GM18499 (cell line): ENCODE data around the gene TRRAP.
"Not testable (repeated sequence)": the region's sequence is repeated elsewhere in the genome, so short reads cannot be mapped to it uniquely, and the experiment has no call there.

Source experiments
- ATAC-seq: cut with Tn5 transposase; IDR thresholded peaks from one replicate; pipeline ENCODE4 v1.9.1; 2021; ENCODE audit warnings: moderate number of reproducible peaks; ENCODE audit not compliant: insufficient read depth, unreplicated experiment

TRRAP gene

GRCh38 chr7:98878365-98879197, at the start of gene TRRAP:
TSS of gene TRRAP (plus strand) at chr7:98878532. CDS start at chr7:98881151, 2,619 bp downstream.
- peak; percentile 41 for ATAC-seq

- ATAC-seq: no peak
These were observed 47.3 kb upstream of the TRRAP start for GRCh38 chr7:98830972-98831548.

DNA sequence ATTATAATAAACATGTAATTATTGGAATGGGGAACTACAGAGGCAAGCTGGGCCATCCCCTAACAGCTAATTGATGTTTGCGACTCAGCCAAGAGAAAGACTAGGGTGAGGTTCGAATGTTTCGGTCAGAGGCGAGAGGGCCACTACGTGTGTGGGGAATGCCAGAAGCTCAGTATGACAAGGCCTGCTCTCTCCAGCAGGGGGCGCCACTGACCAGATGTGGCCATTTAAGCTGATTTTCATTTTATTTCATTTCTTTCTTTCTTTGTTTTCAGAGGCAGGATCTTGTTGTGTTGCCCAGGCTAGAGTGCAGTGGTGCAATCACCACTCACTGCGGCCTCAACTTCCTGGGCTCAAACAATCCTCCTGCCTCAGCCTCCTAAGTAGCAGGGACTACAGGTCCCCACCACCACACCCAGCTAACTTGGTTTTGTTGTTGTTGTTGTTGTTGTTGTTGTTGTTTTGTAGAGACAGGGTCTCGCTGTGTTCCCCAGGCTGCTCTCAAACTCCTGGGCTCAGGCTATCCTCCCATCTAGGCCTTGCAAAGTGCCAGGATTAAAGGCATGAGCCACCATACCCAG, 46.6 kb upstream of the TRRAP start:
- no peak for ATAC-seq

DNA sequence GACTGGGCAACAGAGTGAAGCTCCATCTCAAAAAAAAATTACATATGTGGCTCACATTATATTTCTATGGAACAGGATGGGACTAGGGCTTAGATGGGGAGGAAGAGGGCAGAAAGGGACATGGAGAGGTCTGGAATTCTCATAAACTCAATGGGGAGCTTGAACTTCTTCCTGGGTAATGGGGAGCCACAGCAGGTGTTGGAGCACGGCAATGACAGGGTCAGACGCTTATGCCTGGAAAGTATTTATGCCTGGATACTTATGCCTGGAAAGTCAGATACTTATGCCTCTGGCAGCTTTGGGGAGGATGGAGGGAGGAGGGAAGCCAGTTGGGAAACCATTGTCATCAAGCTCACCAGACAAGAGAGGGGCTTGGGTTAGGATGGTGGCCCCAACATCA, 45.3 kb upstream of the TRRAP start:
- no peak for ATAC-seq

- no peak for ATAC-seq
These were observed 43.4 kb upstream of the TRRAP start for GRCh38 chr7:98834949-98835348.

DNA sequence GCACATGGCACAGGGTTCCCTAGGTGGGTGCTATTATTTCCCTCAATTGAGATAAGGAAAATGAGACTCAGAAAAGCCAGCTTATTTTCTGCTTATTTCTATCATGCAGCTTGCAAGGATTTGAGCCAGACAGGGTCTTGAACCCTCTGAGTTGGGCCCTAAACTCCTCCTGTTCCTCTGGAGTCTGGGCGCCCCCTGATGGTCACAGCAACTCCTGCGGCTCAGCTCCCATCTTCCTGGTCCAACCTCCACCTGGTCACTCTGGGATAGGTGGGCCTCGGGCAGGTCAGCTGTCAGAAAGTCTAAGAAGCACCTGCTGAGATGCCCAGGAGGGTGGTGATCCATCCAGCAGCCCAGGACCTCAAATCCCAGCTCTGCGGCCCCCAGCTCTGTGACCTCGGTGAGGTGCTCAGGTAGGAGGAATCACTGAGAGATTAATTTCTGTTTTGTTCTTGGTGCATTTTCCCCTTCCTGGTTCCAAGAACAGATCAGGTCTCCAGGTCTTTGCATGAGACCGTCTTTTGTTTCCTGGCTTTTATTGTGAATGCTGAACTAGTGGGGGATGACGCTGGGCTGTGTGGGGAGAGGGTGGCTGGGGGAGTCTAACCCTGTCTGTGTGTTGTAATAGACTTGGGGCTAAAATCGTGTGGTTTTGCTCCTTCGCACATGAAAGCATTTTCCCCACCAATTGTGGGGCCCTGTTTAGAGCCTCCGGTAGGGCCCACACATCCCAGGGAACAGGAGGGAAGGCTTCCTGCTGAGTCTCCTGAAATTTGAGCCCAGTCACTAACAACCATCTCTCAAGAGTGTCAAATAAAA, 41.3 kb upstream of the TRRAP start:
- no peak for ATAC-seq

DNA sequence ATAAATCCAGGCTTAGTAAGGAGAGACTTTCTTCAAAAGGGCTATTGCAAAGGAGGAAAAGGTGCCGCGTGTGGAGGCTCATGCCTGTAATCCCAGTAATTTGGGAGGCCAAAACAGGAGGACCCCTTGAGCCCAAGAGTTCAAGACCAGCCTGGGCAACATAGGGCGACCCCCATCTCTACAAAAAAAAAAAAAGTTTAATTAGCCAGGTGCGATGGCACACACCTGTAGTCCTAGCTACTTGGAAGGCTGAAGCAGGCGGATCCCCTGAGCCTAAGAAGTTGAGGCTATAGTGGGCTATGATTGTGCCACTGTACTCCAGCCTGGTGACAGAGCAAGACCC, 40.7 kb upstream of the TRRAP start:
- ATAC-seq: no peak

DNA sequence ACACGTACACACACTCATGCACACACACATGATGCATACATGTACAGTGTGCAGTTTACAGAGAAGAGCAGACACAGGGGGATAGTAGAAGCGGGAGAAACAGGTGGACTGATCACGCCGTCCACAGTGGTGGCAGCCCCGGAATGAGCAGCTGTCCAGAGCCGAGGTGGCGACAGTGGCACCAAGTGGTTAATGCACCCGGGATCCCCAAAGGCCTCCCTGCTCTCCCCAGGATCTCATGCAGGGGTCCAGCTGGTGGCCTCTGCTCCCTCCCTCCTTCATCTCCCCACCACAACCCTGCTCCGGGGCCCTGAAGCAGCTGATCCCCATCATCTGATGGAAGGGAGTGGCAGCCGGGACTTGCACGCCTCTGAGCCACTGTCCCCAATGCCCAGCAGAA, 38.2 kb upstream of the TRRAP start:
- no peak for ATAC-seq

DNA sequence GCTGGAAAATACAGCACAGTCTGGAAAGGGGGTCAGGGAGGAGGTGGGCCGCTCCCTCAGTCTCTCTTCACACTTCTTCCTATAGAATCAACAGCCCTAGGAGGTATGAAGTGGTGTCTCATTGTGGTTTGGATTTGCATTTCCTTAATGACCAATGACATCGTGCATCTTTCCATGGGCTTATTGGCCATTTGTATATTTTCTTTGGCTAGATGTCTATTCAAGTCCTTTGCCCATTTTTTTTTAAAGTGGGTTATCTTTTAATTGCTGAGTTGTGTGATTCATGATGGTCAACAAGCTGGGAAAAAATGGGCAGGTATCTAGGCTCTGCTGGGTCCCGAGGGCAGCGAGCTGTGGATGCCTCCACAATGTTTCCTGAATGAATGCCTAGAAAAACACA, 37.6 kb upstream of the TRRAP start:
- ATAC-seq: no peak

DNA sequence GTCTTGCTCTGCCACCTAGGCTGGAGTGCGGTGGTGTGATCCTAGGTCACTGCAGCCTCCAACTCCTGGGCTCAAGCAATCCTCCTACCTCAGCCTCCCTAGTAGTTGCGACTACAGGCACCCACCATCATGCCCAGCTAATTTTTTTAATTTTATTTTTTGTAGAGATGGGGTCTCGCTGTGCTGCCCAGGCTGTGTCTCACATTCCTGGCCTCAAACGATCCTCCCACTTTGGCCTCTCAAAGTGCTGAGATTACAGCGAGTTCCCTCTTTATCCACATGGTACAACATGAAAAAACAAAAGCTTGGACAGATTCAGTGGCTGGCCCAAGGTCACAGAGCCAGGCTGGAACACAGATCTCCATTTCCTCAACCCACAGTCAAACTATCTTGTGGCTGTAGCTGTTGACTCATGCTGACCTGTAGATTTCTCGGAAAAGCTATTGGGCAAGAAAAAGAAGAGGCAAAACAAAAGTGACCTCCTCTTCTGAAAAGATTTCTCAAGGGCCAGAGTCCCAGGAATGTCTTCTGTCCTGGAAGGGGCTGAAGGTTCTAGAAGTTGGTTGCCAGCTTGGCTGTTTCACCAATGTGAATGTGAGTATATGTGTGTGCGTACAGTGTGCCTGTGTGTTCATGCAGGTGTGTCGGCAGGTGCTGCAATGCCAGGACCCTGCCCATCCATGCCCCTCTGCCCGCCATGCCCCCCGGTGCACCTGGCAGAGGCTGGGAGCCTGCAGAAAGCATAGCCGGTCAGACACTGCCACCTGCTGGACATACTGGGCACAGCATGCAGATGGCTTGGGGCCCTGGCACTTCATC, 36.9 kb upstream of the TRRAP start:
- no peak for ATAC-seq

DNA sequence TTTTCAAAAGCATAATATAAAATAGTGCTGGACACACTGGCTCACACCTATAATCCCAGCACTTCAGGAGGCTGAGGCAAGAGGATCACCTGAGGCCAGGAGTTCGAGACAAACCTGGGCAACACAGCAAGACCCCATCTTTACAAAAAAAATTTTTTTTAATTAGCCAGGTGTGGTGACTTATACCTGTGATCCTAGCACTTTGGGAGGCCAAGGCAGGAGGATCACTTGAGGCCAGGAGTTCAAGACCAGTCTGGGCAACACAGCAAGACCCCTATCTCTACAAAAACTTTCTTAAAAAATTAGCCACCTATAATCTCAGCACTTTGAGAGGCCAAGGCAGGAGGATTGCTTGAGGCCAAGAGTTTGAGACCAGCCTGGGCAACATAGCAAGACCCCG, 35.8 kb upstream of the TRRAP start:
- ATAC-seq: not testable (repeated sequence)

- no peak for ATAC-seq
These were observed 29.4 kb upstream of the TRRAP start for GRCh38 chr7:98848918-98849317.

GRCh38 chr7:98852826-98853225, 25.5 kb upstream of the TRRAP start:
- no peak for ATAC-seq

DNA sequence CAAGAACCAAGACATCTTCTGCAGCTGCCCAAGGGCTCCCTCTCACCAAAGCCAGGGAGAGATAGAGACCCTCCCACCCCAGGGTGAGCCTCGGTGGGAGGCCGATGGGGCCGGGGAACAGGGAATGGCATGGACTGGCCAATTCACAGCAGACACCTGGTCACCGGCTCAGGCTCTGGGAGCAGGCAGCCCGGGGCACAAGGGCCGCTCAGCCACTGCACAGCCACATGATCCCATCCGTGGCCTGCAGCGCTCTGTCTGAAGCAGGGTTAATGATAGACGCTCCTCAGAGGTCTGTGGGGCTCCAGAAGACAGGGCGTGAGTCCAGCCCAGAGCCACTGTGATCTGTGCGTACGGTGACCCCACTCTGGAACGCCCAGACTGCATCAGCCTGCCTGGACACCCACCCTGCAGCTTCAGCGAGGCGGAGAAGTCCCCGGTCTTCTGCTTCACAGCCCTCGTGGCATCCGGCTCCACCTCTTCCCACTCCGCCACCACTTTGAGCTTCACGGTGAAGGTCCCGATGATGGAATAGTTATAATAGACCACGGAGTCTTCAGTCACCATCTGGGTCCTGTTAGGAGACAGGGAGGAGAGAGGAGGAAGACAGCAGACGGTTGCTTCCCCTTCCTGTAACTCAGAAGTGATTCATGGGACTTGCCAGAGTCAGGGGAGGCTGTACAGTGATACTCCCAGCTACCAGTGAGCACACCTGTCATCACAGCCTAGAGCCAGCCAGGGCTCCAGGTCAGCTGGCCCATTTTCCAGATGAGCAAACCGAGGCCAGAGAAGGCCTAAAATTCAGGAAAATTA, 22.5 kb upstream of the TRRAP start:
- no peak for ATAC-seq

GRCh38 chr7:98860071-98860470, 18.3 kb upstream of the TRRAP start:
- ATAC-seq: no peak

- no peak for ATAC-seq
These were observed 16.1 kb upstream of the TRRAP start for GRCh38 chr7:98862203-98862602.

GRCh38 chr7:98862716-98863420, 15.5 kb upstream of the TRRAP start:
- ATAC-seq: no peak

GRCh38 chr7:98863601-98864000, 14.7 kb upstream of the TRRAP start:
- ATAC-seq: no peak
